GM12892 (cell line): ENCODE measurements around the gene MED13L.

ENCODE experiments used
- POLR2A ChIP-seq: IDR thresholded peaks from 2 replicates; pipeline ENCODE4 v1.6.1; 2011; ENCODE audit warnings: low read depth, low read length, control low read depth
- POLR2AphosphoS5 ChIP-seq: IDR thresholded peaks from 2 replicates; pipeline ENCODE4 v1.6.1; 2011; ENCODE audit warnings: low read depth, low read length, control low read depth
- TAF1 ChIP-seq: IDR thresholded peaks from 2 replicates; pipeline ENCODE4 v1.6.1; 2011; ENCODE audit warnings: low read depth, mild to moderate bottlenecking, control low read depth, low read length, borderline replicate concordance

GRCh38 chr12:115953031-115953430 lies 324.5 kb downstream of the MED13L start:
- TF ChIP-seq TAF1 (no peak), POLR2A (no peak; the same call in 1 of the 2 replicates), POLR2AphosphoS5 (0 out of 2 replicates have a peak, but pooled peaks have one; percentile 36)
